SHP77 treated with DMSO at 0.1 percent for 48 hours (cell line): Measurements from ENCODE around the gene PDE6D.

Experiments
- DNase-seq: peaks from one replicate; lab custom pipeline; 2025; lab: John Stamatoyannopoulos, UW

The PDE6D gene

GRCh38 chr2:231707625-231707926, 73.5 kb downstream of the PDE6D start:
- no peak for DNase-seq

- DNase-seq = peak; percentile 98
Observed at GRCh38 chr2:231706731-231707624, 74.1 kb downstream of the PDE6D start.

GRCh38 chr2:231704017-231704416, 77.1 kb downstream of the PDE6D start:
- no peak for DNase-seq

GRCh38 chr2:231701456-231702373, 79.4 kb downstream of the PDE6D start:
- no peak for DNase-seq

- no peak for DNase-seq
Observed at GRCh38 chr2:231699006-231699405, 82.1 kb downstream of the PDE6D start.

- DNase-seq = no peak
Observed at GRCh38 chr2:231696004-231696367, 85.1 kb downstream of the PDE6D start.

- DNase-seq = no peak
Observed at GRCh38 chr2:231693956-231694355, 87.1 kb downstream of the PDE6D start.

- DNase-seq = no peak
Observed at GRCh38 chr2:231692847-231693246, 88.2 kb downstream of the PDE6D start.

- DNase-seq = no peak
Observed at GRCh38 chr2:231691251-231691772, 89.8 kb downstream of the PDE6D start.

- no peak for DNase-seq
Observed at GRCh38 chr2:231689124-231689893, 91.8 kb downstream of the PDE6D start.

- DNase-seq = no peak
Observed at GRCh38 chr2:231688719-231689118, 92.4 kb downstream of the PDE6D start.

- no peak for DNase-seq
Observed at GRCh38 chr2:231687961-231688360, 93.1 kb downstream of the PDE6D start.

- peak; percentile 36 for DNase-seq
Observed at GRCh38 chr2:231687133-231687852, 93.8 kb downstream of the PDE6D start.

- DNase-seq = no peak
Observed at GRCh38 chr2:231686192-231687100, 94.6 kb downstream of the PDE6D start.

- DNase-seq = peak; percentile 85
Observed at GRCh38 chr2:231685349-231686191, 95.5 kb downstream of the PDE6D start.

- DNase-seq = peak; percentile 60
Observed at GRCh38 chr2:231684314-231685223, 96.5 kb downstream of the PDE6D start.

- DNase-seq = peak; percentile 39
Observed at GRCh38 chr2:231683292-231684235, 97.5 kb downstream of the PDE6D start.
